Activated CD4-positive, alpha-beta T cell treated with anti-CD3 and anti-CD28 coated beads, Interleukin-10, Interleukin-2, amounts not matched to agents 100 ng/mL and 50 ng/mL, durations not matched to agents 16 hours and 8 hours (primary cell): ENCODE data around the gene MAP6.

Experiments used
- DNase-seq: peaks from one replicate; pipeline ENCODE4 v3.0.0-alpha.2; 2020

MAP6 gene

GRCh38 chr11:75547617-75548058 lies 121.2 kb downstream of the MAP6 start:
- DNase-seq = peak; percentile 43

- no peak for DNase-seq
These were observed 121.7 kb downstream of the MAP6 start for GRCh38 chr11:75547177-75547576.

- no peak for DNase-seq
These were observed 125.0 kb downstream of the MAP6 start for GRCh38 chr11:75543806-75544205.

- DNase-seq = no peak
These were observed 126.8 kb downstream of the MAP6 start for GRCh38 chr11:75542088-75542438.

- DNase-seq = no peak
These were observed 127.4 kb downstream of the MAP6 start for GRCh38 chr11:75541193-75542087.

- no peak for DNase-seq
These were observed 129.1 kb downstream of the MAP6 start for GRCh38 chr11:75539459-75540334.

GRCh38 chr11:75538150-75538942 lies 130.5 kb downstream of the MAP6 start:
- no peak for DNase-seq

GRCh38 chr11:75537740-75538139 lies 131.1 kb downstream of the MAP6 start:
- DNase-seq = no peak
